ENCODE data around the gene PADI2. TPM values are rescaled to one million over a fixed set of nuclear protein-coding genes. Genes with fewer than 3 reads are reported as not detected.

PADI2 gene
- total RNA-seq, 1 experiment from 2014 or later: not detected

- no peak for DNase-seq (ENCODE audit: low read depth)
Observed at GRCh38 chr1:17116643-17117042, 2.6 kb downstream of the PADI2 start.

- DNase-seq (ENCODE audit: low read depth): no peak
Observed at GRCh38 chr1:17113963-17114362, 5.3 kb downstream of the PADI2 start.

- DNase-seq (ENCODE audit: low read depth): no peak
Observed at GRCh38 chr1:17112496-17113236, 6.6 kb downstream of the PADI2 start.

GRCh38 chr1:17112076-17112475 is 7.2 kb downstream of the PADI2 start:
- DNase-seq (ENCODE audit: low read depth): no peak

GRCh38 chr1:17110555-17110926 is 8.7 kb downstream of the PADI2 start:
- DNase-seq (ENCODE audit: low read depth): no peak

- DNase-seq (ENCODE audit: low read depth): no peak
Observed at GRCh38 chr1:17109892-17110554, 9.2 kb downstream of the PADI2 start.

GRCh38 chr1:17108786-17109185 is 10.5 kb downstream of the PADI2 start:
- no peak for DNase-seq (ENCODE audit: low read depth)

- DNase-seq (ENCODE audit: low read depth): no peak
Observed at GRCh38 chr1:17108360-17108759, 10.9 kb downstream of the PADI2 start.

- no peak for DNase-seq (ENCODE audit: low read depth)
Observed at GRCh38 chr1:17104782-17105181, 14.5 kb downstream of the PADI2 start.

- DNase-seq (ENCODE audit: low read depth): no peak
Observed at GRCh38 chr1:17102232-17102631, 17.0 kb downstream of the PADI2 start.

- DNase-seq (ENCODE audit: low read depth): no peak
Observed at GRCh38 chr1:17101261-17101660, 18.0 kb downstream of the PADI2 start.

- no peak for DNase-seq (ENCODE audit: low read depth)
Observed at GRCh38 chr1:17099616-17100340, 19.5 kb downstream of the PADI2 start.

- DNase-seq (ENCODE audit: low read depth): no peak
Observed at GRCh38 chr1:17098446-17099317, 20.6 kb downstream of the PADI2 start.

GRCh38 chr1:17097787-17098186 is 21.5 kb downstream of the PADI2 start:
- no peak for DNase-seq (ENCODE audit: low read depth)

GRCh38 chr1:17097147-17097546 is 22.1 kb downstream of the PADI2 start:
- DNase-seq (ENCODE audit: low read depth): no peak

- no peak for DNase-seq (ENCODE audit: low read depth)
Observed at GRCh38 chr1:17096584-17096983, 22.7 kb downstream of the PADI2 start.

- DNase-seq (ENCODE audit: low read depth): no peak
Observed at GRCh38 chr1:17095141-17095540, 24.1 kb downstream of the PADI2 start.

- DNase-seq (ENCODE audit: low read depth): no peak
Observed at GRCh38 chr1:17094664-17095063, 24.6 kb downstream of the PADI2 start.

- DNase-seq (ENCODE audit: low read depth): no peak
Observed at GRCh38 chr1:17093822-17094393, 25.3 kb downstream of the PADI2 start.

GRCh38 chr1:17091252-17091651 is 28.0 kb downstream of the PADI2 start:
- no peak for DNase-seq (ENCODE audit: low read depth)

- DNase-seq (ENCODE audit: low read depth): no peak
Observed at GRCh38 chr1:17089506-17089905, 29.7 kb downstream of the PADI2 start.
